Colonic mucosa (tissue), 4 donors: ENCODE results near the gene IP6K1. TPM values are rescaled to one million over a fixed set of nuclear protein-coding genes. Genes with fewer than 3 reads are reported as not detected.
A peak's percentile ranks its signal among the peaks of the same experiment; 100 is the strongest.

Experiments
- DNase-seq: peaks from one replicate; pipeline ENCODE4 v3.0.0-alpha.2; 2020
- H3K27ac ChIP-seq: fragments of 200-600 bp; one replicate; pipeline ENCODE4 v1.8.0; 2021
- H3K27me3 ChIP-seq: fragments of 200-600 bp; one replicate; pipeline ENCODE4 v1.8.0; 2021
- H3K36me3 ChIP-seq: fragments of 200-600 bp; one replicate; pipeline ENCODE4 v1.8.0; 2021
- H3K4me1 ChIP-seq: fragments of 200-600 bp; one replicate; pipeline ENCODE4 v1.8.0; 2021; ENCODE audit warnings: mild to moderate bottlenecking
- H3K4me3 ChIP-seq: fragments of 200-600 bp; one replicate; pipeline ENCODE4 v1.8.0; 2021
- H3K9ac ChIP-seq, 2 donors: one replicate each; pipeline ENCODE4 v1.7.0; 2013; ENCODE audit warnings: control low read depth in 2 of 2, low read depth in 2 of 2, low read length in 2 of 2
- H3K9me3 ChIP-seq: fragments of 200-600 bp; one replicate; pipeline ENCODE4 v1.8.0; 2021
- intact Hi-C: fragments of 100-400 bp; cut with DNase I; formaldehyde crosslinking; loops from one replicate; pipeline ENCODE4 v1.14.1; 2022
- total RNA-seq, 2 donors: library from RNA; stranded (reverse); fragmentation: NEBNext Ultra II Directional in 1 of 2; extraction: Animal tissue kit (Norgen Biotek cat#: 25700) in 1 of 2; gene quantifications; one replicate each; pipeline ENCODE4 v1.2.1, GENCODE V29; 2021
- TF ChIP-seq, protein P1 (sequence below): fragments of 200-600 bp; IDR thresholded peaks from one replicate; pipeline ENCODE4 v1.8.0; 2022; ENCODE audit warnings: antibody characterized with exemption, mild to moderate bottlenecking
- donor health status: healthy.
- donor health status: DM: no; HTN: no; CAD: no.
- donor health status: DM: no; HTN: no; CAD: no.

IP6K1 gene
- total RNA-seq, 2 donors from 2014 or later: 26.8 to 33.7 TPM

- intact Hi-C loops: no loop called here
- Histone ChIP-seq H3K27me3 (no peaks in the 10 kb centered on the region), H3K9ac (no peak overlapping the region), H3K4me3 (no peak overlapping the region), H3K9me3 (no peaks in the 10 kb centered on the region), H3K27ac (no peak overlapping the region), H3K36me3 (no peaks in the 10 kb centered on the region), H3K4me1 (no peaks in the 10 kb centered on the region)
- no peak for DNase-seq
- TF ChIP-seq, protein P1, sequence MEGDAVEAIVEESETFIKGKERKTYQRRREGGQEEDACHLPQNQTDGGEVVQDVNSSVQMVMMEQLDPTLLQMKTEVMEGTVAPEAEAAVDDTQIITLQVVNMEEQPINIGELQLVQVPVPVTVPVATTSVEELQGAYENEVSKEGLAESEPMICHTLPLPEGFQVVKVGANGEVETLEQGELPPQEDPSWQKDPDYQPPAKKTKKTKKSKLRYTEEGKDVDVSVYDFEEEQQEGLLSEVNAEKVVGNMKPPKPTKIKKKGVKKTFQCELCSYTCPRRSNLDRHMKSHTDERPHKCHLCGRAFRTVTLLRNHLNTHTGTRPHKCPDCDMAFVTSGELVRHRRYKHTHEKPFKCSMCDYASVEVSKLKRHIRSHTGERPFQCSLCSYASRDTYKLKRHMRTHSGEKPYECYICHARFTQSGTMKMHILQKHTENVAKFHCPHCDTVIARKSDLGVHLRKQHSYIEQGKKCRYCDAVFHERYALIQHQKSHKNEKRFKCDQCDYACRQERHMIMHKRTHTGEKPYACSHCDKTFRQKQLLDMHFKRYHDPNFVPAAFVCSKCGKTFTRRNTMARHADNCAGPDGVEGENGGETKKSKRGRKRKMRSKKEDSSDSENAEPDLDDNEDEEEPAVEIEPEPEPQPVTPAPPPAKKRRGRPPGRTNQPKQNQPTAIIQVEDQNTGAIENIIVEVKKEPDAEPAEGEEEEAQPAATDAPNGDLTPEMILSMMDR: no peak
Measured at GRCh38 chr3:49791571-49791970, 5.2 kb upstream of the IP6K1 start.

DNA sequence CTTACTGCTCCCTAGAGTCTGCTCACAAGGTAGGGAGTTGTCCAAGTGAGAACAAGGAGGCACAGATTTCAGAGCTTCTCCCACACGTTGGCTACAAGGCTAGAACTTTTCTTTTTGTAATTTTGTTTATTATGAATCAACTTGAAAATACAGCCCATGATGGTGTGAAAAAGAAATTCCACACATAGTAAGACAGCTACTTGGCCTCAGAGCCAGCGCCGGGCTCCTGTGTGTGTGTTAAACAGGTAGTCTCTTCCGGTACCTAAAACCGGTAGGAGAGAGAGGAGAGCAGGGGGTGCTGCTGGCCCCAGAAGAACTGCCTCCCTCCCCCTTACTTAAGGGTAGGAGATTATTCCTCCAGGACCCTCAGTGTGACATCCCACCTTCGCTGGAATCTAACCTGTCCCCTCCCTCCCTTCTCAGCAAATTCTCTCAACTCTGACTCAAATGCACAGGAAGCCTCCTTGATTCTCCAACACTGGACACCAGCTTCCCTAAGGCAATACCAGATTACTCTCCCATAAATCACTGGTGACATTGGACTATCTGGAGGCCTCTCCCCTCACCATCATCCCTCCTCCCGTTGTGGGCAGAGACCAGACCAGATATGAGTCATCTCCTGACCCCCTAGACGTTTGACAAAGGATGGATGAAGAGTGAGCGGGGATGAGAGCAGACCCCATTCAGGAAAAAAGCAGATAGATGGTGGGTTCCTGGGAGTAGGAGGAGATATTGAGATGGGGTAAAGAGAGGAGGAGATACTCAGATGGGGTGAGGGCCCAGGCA, 4.5 kb upstream of the IP6K1 start:
- Histone ChIP-seq H3K36me3 (no peaks in the 10 kb centered on the region), H3K4me3 (no peak overlapping the region), H3K9me3 (no peaks in the 10 kb centered on the region), H3K9ac (no peak overlapping the region), H3K27me3 (no peaks in the 10 kb centered on the region), H3K27ac (no peak overlapping the region), H3K4me1 (no peaks in the 10 kb centered on the region)
- TF ChIP-seq, protein P1: no peak
- intact Hi-C loops: no loop called here
- no peak for DNase-seq

DNA sequence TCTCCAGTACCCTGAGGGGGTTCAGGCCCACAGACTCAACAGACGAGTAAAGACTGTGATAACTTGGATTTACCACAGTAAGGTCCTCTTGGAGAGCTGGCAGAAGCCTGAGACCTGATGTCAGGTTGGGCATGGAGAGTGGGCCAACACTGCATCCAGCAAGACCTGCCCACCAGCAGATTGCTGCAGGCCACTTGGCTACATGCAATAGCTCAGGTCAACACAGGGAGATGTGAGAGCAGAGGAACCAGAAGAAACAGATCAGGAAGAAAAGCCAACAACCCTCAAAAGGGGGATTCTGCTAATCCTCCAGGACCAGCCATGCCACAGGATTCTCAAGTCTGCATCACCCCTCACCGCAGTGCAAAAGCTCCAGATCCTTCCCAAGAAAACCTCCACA, 1.7 kb upstream of the IP6K1 start:
- Histone ChIP-seq H3K36me3 (no peaks in the 10 kb centered on the region), H3K9ac (no peak overlapping the region), H3K4me1 (no peaks in the 10 kb centered on the region), H3K27ac (no peak overlapping the region), H3K9me3 (no peaks in the 10 kb centered on the region), H3K4me3 (no peak overlapping the region), H3K27me3 (no peaks in the 10 kb centered on the region)
- no peak for DNase-seq
- TF ChIP-seq, protein P1: no peak
- intact Hi-C loops: no loop called here

- Histone ChIP-seq H3K27me3 (no peaks in the 10 kb centered on the region), H3K9ac (no peak overlapping the region), H3K4me1 (no peaks in the 10 kb centered on the region), H3K4me3 (no peak overlapping the region), H3K36me3 (no peaks in the 10 kb centered on the region), H3K27ac (no peak overlapping the region), H3K9me3 (no peaks in the 10 kb centered on the region)
- intact Hi-C loops: no loop called here
- no peak for DNase-seq
- TF ChIP-seq, protein P1: no peak
Measured at GRCh38 chr3:49787536-49787935, 1.2 kb upstream of the IP6K1 start.

DNA sequence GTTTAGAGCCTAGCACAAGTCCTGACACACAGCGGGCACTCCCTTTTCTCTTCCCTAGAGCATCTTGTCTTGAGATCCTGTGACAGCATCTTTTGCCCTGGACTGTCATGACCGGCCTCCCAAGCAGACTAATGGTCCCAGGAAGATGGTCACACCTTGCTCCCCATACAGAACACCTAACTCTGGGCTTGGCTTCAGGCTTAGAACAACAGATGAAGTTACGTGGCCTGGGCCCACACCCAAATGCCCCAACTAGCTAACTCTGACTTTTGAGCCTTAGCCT, 781 bp upstream of the IP6K1 start:
- H3K36me3 ChIP-seq: no peaks in the 10 kb centered on the region
- H3K4me1 ChIP-seq: no peaks in the 10 kb centered on the region
- peak overlapping the region; percentile 85 to 89 for H3K9ac ChIP-seq
- TF ChIP-seq, protein P1: no peak
- H3K9me3 ChIP-seq: no peaks in the 10 kb centered on the region
- H3K27me3 ChIP-seq: no peaks in the 10 kb centered on the region
- intact Hi-C loops: no loop called here
- peak; percentile 41 for DNase-seq
- peak overlapping the region; percentile 91 for H3K27ac ChIP-seq
- no peak overlapping the region for H3K4me3 ChIP-seq
